Endodermal cell (in vitro differentiated cells): ENCODE measurements around the gene RAD1. TPM values are rescaled to one million over a fixed set of nuclear protein-coding genes. Genes with fewer than 3 reads are reported as not detected.

Experiments used
- DNase-seq: peaks from one replicate; pipeline ENCODE4 v3.0.0-alpha.2; 2017
- H3K27ac ChIP-seq: 2 replicates; pipeline ENCODE4 v1.5.1; 2013; ENCODE audit warnings: mild to moderate bottlenecking, low read depth, low read length, moderate library complexity
- H3K27me3 ChIP-seq: 2 replicates; pipeline ENCODE4 v1.6.1; 2013; ENCODE audit warnings: mild to moderate bottlenecking, low read length, moderate library complexity; ENCODE audit not compliant: insufficient read depth, control insufficient read depth, poor library complexity, severe bottlenecking
- H3K36me3 ChIP-seq: 2 replicates; pipeline ENCODE4 v1.7.0; 2013; ENCODE audit warnings: mild to moderate bottlenecking, low read length, moderate library complexity; ENCODE audit not compliant: control insufficient read depth, insufficient read depth
- H3K4me1 ChIP-seq: one replicate; pipeline ENCODE4 v1.7.0; 2013; ENCODE audit warnings: low read length; ENCODE audit not compliant: control insufficient read depth, insufficient read depth
- H3K4me3 ChIP-seq: 2 replicates; pipeline ENCODE4 v1.5.1; 2013; ENCODE audit warnings: mild to moderate bottlenecking, low read length, moderate library complexity
- H3K9ac ChIP-seq: 2 replicates; pipeline ENCODE4 v1.6.1; 2013; ENCODE audit warnings: mild to moderate bottlenecking, low read length, moderate library complexity; ENCODE audit not compliant: poor library complexity, severe bottlenecking; ENCODE audit errors: extremely low read depth
- H3K9me3 ChIP-seq: 2 replicates; pipeline ENCODE4 v1.6.1; 2013; ENCODE audit warnings: mild to moderate bottlenecking, low read length, moderate library complexity; ENCODE audit not compliant: control insufficient read depth
- H3K27ac Mint-ChIP-seq: 2 replicates; pipeline ENCODE4 v1.8.0; 2020; ENCODE audit warnings: mixed read lengths
- H3K27me3 Mint-ChIP-seq: 2 replicates; pipeline ENCODE4 v1.8.0; 2021; ENCODE audit warnings: mild to moderate bottlenecking, mixed read lengths; ENCODE audit not compliant: insufficient read depth
- H3K36me3 Mint-ChIP-seq: 2 replicates; pipeline ENCODE4 v1.8.0; 2020; ENCODE audit warnings: low read depth, mixed read lengths
- H3K4me1 Mint-ChIP-seq: 2 replicates; pipeline ENCODE4 v1.8.0; 2020; ENCODE audit warnings: mixed read lengths
- H3K4me3 Mint-ChIP-seq: 2 replicates; pipeline ENCODE4 v1.8.0; 2020; ENCODE audit warnings: mild to moderate bottlenecking, moderate library complexity, mixed read lengths
- H3K9me3 Mint-ChIP-seq: 2 replicates; pipeline ENCODE4 v1.8.0; 2020; ENCODE audit warnings: mild to moderate bottlenecking, mixed read lengths
- WGBS, 2 experiments: methylation state at CpG; one replicate each; pipeline versions ENCODE4 v1.1.5 to v1.1.7; 2013; ENCODE audit warnings: missing lambda C conversion rate in 2 of 2, mixed read lengths in 1 of 2; ENCODE audit not compliant: insufficient coverage in 1 of 2, insufficient read length in 1 of 2; 5-methylcytosine and 5-hydroxymethylcytosine counted together
- total RNA-seq, 2 donors: library from RNA; stranded (reverse); fragmentation: NEBNext Ultra II Directional in 1 of 2; extraction: Animal tissue kit (Norgen Biotek cat#: 25700) in 1 of 2; gene quantifications; 2 replicates in 1 of 2; 3 replicates in 1 of 2; pipeline ENCODE4 v1.2.1, GENCODE V29; 2021
- TF ChIP-seq, protein P1 (sequence below): fragments of 200-600 bp; sonication (generic); conservative IDR thresholded peaks from 2 replicates; pipeline ENCODE4 v1.5.0; 2021; ENCODE audit warnings: antibody characterized with exemption, mild to moderate bottlenecking

RAD1 gene
- total RNA-seq, 2 donors from 2014 or later: 29.3 to 29.8 TPM

DNA sequence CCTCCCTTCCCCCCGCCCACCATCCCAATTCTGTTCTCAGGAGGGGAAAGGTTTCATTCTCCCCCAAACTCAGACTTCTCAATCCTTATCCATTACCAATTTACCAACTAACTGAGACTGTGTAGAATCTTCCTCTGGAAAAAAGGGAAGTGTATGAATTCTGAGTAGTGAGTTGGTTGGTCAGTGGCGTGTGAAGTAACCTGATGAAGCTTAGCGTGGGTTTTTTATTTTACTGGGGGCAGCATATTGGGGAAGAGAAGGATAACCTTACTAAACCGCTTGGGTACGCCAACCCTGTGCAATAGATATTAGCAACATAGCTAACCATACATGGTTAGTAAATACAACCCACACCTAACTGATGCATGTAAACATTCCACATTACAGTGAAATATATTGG, 13.0 kb upstream of the RAD1 start:
- WGBS, 2 experiments: 91 to 100% methylated on average over 1 to 5 of the region's 5 CpGs
- TF ChIP-seq, protein P1, sequence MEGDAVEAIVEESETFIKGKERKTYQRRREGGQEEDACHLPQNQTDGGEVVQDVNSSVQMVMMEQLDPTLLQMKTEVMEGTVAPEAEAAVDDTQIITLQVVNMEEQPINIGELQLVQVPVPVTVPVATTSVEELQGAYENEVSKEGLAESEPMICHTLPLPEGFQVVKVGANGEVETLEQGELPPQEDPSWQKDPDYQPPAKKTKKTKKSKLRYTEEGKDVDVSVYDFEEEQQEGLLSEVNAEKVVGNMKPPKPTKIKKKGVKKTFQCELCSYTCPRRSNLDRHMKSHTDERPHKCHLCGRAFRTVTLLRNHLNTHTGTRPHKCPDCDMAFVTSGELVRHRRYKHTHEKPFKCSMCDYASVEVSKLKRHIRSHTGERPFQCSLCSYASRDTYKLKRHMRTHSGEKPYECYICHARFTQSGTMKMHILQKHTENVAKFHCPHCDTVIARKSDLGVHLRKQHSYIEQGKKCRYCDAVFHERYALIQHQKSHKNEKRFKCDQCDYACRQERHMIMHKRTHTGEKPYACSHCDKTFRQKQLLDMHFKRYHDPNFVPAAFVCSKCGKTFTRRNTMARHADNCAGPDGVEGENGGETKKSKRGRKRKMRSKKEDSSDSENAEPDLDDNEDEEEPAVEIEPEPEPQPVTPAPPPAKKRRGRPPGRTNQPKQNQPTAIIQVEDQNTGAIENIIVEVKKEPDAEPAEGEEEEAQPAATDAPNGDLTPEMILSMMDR: no peak
- Mint-ChIP-seq H3K9me3 (no peaks in the 10 kb centered on the region), H3K27ac (no peak overlapping the region), H3K36me3 (peaks cover 32% of the 10 kb centered on the region), H3K4me1 (peaks cover 11% of the 10 kb centered on the region), H3K27me3 (no peaks in the 10 kb centered on the region), H3K4me3 (no peak overlapping the region)
- peaks cover 38% of the 10 kb centered on the region for H3K36me3 ChIP-seq
- H3K27me3 ChIP-seq: no peaks in the 10 kb centered on the region
- H3K27ac ChIP-seq: peak overlapping the region; percentile 5
- H3K9me3 ChIP-seq: no peaks in the 10 kb centered on the region
- no peak overlapping the region for H3K9ac ChIP-seq
- H3K4me3 ChIP-seq: peak overlapping the region; percentile 72
- H3K4me1 ChIP-seq: no peaks in the 10 kb centered on the region
- no peak for DNase-seq

GRCh38 chr5:34927785-34928184, 12.5 kb upstream of the RAD1 start:
- Mint-ChIP-seq H3K4me1 (peaks cover 11% of the 10 kb centered on the region), H3K9me3 (no peaks in the 10 kb centered on the region), H3K27ac (peak overlapping the region; percentile 61), H3K36me3 (peaks cover 34% of the 10 kb centered on the region), H3K4me3 (no peak overlapping the region), H3K27me3 (no peaks in the 10 kb centered on the region)
- Histone ChIP-seq H3K27me3 (no peaks in the 10 kb centered on the region), H3K27ac (peak overlapping the region; percentile 5), H3K4me3 (no peak overlapping the region), H3K9me3 (no peaks in the 10 kb centered on the region), H3K4me1 (no peaks in the 10 kb centered on the region), H3K9ac (no peak overlapping the region), H3K36me3 (peaks cover 41% of the 10 kb centered on the region)
- no peak for DNase-seq
- 89 to 92% methylated on average over 5 of the region's 5 CpGs for WGBS, 2 experiments
- TF ChIP-seq, protein P1: no peak

DNA sequence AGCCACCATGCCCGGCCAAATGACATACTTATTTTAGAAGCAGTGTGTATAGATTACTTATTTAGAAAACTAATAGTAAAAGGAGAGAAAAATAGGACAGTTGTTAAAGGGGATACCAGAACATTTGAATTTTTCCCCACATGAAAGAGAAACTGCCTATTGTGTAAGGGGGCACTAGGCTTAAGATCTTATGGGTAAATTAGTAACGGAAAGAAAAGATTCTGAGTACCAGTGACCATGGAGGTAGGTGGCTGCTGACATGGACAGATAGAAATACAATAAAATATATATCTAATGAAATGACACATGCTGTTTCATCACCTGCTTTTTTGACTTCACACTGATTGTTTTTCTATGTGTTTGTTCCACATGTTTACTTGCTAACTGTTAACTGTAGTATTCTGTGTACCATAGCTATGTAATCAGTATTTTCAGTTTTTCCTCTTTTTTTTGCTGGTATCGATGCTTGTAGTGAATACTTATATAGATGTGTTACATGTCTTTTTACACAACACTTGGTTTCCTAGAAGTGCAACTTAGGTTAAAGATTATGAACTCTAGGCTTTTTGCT, 11.1 kb upstream of the RAD1 start:
- H3K36me3 ChIP-seq: peaks cover 55% of the 10 kb centered on the region
- TF ChIP-seq, protein P1: no peak
- Mint-ChIP-seq H3K36me3 (peaks cover 39% of the 10 kb centered on the region), H3K27me3 (no peaks in the 10 kb centered on the region), H3K27ac (no peak overlapping the region), H3K9me3 (no peaks in the 10 kb centered on the region), H3K4me3 (no peak overlapping the region), H3K4me1 (peaks cover 9% of the 10 kb centered on the region)
- no peaks in the 10 kb centered on the region for H3K9me3 ChIP-seq
- DNase-seq: no peak
- H3K4me1 ChIP-seq: no peaks in the 10 kb centered on the region
- no peaks in the 10 kb centered on the region for H3K27me3 ChIP-seq
- no peak overlapping the region for H3K4me3 ChIP-seq
- 100% methylated on average over 1 to 2 of the region's 3 CpGs for WGBS, 2 experiments
- no peak overlapping the region for H3K27ac ChIP-seq
- H3K9ac ChIP-seq: no peak overlapping the region
